NCI-H748 (cell line): Measurements from ENCODE around the gene GOPC.

Experiments used
- DNase-seq: peaks from one replicate; lab custom pipeline; 2025; ENCODE audit not compliant: unreplicated experiment; lab: John Stamatoyannopoulos, UW

GOPC gene

DNA sequence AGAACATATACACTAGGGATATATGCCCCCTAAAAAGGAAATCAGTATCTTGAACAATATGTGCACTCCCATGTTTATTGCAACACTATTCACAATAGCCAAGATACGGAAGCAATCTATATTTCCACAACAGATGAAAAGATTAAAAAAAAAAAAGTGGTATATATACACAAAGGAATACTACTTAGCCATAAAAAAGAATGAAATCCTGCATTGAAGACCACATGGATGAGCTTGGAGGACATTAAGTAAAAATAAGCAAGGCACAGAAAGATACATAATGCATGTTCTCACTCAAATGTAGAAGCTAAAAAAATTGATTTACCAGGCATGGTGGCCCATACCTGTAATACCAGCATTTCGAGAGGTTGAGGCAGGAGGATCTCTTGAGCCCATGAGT, 4.6 kb downstream of the GOPC start:
- no peak for DNase-seq

- no peak for DNase-seq
Observed at GRCh38 chr6:117595099-117595923, 7.0 kb downstream of the GOPC start.

DNA sequence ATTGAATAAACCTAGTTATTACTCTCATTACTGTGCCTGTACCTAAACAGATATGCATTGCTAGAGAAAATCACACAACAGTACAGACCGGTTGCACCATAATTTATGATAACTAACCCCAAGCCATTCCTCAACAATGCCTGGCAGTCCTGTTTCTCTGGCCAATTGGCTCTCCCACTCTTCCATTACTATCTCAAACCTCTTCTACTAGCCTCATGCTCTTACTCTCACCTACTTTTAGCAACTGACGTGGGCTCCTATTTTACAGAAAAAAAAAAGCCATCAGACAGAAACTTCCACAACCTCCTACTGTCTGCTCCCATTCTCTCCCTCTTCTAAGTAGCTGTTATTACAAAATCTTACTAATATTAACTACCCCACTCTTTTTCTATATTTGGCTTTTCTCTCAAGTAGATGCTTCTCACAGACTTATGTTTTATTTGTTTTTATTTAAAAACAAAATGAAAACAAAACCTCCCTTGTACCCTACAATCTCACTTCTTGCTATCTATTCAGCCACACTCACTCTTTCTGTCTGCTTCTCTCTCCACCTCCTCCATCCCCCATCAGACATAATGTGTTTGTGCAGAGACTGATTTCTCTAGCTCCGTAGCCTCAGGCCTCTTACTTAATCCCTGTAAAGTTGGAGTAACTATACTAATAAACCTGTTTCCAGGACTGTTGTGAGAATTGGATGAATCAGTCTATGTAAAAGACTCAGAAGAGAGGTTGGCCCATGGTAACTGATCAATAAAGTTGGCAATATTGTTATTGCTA, 9.1 kb downstream of the GOPC start:
- DNase-seq = no peak

DNA sequence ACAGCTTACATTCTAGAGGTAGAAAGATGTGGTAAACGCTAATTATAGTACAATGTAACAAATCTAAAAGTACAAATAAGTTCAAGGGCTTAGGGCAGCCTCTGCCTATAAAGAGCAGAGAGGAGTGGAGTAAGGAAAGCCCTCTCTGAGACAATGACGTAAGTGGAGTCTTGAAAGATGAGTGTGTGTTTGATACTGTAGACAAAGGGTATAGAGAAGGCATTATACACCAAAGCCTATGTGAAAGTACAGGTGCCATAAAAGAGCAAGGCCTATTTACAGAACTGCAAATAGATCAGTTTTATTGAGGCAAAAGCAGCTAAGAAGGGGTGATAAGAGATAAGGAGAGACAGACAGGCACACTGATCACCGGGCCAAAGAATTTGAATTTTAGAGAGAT, 10.9 kb downstream of the GOPC start:
- no peak for DNase-seq

GRCh38 chr6:117590447-117590846, 11.9 kb downstream of the GOPC start:
- no peak for DNase-seq

DNA sequence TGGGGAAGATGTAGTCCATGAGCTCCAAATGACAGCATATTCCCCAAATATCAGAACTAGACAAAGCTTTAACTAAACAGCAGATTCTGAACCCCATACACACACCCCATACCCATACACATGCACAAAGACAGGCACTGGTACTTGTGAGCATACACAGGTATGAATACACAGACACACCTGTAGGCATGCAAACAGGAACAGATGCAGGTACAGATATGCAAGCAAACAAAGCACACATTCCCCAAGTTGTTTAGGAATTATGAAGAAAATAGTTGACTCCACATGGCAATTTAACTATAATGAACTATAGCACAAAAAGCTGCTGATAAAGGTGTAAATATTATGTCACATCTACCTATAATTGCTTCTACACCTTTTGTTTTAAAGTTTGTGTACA, 16.7 kb downstream of the GOPC start:
- no peak for DNase-seq

DNA sequence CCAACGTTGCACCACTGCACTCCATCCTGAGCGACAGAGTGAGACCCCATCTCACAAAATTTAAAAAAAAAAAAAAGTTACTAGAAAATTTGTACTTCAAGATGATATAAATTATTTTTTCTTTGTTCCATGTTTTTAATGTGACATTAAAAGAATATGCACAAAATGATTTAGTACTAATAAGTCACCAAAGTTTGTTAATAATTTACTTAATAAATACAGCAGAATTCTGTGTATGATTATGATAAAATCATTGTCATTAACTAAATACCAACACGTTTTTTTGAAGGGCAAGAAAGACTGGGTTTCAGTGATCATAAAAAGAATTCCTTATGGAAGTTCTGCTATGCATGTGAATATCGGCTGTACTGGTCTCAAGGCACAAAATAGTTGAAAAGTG, 28.1 kb downstream of the GOPC start:
- no peak for DNase-seq

- no peak for DNase-seq
Observed at GRCh38 chr6:117573006-117573680, 29.2 kb downstream of the GOPC start.

DNA sequence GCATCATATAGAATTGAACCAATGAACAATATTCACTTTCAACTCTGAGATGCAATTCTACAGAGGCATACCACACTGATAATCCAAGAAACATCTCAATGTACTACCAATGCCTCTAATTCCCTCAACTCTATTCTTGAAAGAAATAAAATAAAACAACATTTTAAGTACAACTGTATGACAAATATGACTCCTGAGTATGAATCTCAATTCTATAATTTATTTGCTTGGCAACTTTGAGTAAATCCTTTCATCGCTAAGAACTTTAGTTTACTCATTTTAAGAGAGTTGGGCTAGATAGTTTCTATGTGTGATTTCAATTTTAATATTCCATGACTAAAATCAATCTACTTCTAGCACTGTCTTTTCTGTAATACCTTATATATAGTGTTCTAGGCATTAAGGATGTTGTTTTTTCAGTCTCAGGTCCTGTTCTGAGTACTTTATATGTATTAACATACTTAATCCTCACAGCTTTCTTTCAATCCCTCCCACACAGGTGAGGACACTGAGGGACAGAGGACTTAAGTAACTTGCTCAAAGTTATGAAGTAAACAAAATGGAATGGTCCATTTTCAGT, 33.4 kb downstream of the GOPC start:
- no peak for DNase-seq

- no peak for DNase-seq
Observed at GRCh38 chr6:117568247-117568646, 34.1 kb downstream of the GOPC start.

GRCh38 chr6:117564681-117565080, 37.6 kb downstream of the GOPC start:
- no peak for DNase-seq

- DNase-seq = no peak
Observed at GRCh38 chr6:117561128-117561527, 41.2 kb downstream of the GOPC start.

- DNase-seq = no peak
Observed at GRCh38 chr6:117559299-117559698, 43.0 kb downstream of the GOPC start.

- peak; percentile 23 for DNase-seq
Observed at GRCh38 chr6:117558818-117559217, 43.5 kb downstream of the GOPC start.

- DNase-seq = no peak
Observed at GRCh38 chr6:117557951-117558350, 44.4 kb downstream of the GOPC start.

DNA sequence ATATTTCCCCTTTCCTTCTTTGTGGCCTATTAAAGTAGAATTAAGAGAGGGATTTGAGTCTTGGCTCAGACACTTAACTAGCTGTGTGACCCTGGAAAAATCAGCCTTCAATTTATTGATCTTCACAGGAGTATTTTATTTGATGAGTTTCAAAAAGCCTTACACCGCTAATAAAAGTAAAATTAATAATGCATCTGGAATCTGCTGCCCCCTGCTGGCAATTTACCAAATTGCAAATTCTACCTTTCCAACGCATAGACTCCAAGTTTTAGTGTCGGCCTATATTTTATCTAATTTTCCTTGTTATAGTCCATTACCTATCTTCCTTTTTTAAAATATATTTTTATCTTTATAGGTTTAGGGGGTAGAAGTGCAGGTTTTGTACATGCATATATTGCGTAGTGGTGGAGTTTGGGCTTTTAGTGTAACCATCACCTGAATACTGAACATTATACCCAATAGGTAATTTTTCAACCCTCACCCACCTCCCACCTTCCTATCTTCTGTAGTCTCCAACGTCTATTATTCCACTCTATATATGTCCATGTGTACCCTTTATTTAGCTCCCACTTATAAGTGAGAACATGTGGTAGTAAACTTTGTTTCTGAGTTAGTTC, 46.3 kb downstream of the GOPC start:
- DNase-seq = peak; percentile 35

DNA sequence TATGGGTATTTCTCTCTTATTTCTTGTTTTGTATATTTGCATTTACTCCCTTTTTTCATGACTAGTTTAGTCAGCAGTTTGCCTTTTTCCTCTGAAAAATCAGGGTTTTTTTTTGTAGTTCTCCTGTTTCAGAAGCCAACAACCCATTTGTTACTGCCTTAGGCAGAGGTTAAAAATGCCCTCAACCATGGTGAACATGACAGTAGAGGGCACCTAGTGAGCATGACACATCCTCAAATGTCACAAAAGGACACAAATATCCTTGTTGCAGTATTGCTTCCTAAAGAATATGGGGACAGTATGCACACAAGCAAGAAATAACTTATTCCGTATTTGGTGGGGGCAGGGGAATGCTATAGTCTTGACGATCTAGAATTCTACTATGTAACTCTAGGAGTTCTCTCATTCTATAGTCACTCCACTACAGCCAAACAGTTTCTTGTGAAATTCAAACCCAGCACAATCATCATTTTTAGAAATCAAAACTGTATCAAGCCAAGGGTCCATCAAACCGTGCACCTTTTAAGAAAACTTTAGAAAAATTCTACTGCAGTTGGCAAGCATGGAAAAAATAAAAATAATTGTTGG, 47.0 kb downstream of the GOPC start:
- no peak for DNase-seq

GRCh38 chr6:117553142-117553541, 49.2 kb downstream of the GOPC start:
- DNase-seq = no peak

GRCh38 chr6:117552618-117553017, 49.7 kb downstream of the GOPC start:
- no peak for DNase-seq

DNA sequence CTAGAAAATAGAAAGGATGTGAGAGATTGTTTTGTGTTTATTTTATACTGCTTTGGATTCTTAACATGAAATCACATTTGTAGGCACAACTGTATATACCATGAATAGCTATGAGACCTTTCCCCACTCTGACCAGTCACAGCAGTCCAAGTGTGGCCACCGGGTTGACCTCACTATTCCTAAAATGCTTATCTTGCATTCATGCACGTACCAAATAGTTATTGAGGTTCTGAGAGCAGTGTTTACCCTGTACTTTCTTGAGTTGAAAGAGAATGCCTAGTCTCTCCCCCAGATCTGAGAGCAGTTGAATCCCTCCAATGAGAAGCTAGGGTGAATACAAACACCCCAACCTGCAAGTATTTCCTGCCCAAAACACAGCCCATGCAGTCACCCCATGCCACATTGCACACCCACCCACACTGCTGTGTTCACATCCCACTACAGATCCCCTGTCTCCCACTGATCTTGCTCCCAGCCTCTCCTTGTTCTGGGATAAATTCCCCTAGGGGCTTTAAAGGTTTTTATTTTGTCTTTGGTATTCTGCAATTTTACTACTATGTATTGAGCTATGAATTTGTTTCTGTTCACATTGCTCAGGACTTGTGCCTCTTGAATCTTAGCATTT, 51.6 kb downstream of the GOPC start:
- no peak for DNase-seq
